ENCODE measurements around the gene ME1. TPM values are rescaled to one million over a fixed set of nuclear protein-coding genes. Genes with fewer than 3 reads are reported as not detected.

The ME1 gene
- total RNA-seq (2014; rRNA removed; shearing (Covaris generic)): not detected in 2 replicates

DNA sequence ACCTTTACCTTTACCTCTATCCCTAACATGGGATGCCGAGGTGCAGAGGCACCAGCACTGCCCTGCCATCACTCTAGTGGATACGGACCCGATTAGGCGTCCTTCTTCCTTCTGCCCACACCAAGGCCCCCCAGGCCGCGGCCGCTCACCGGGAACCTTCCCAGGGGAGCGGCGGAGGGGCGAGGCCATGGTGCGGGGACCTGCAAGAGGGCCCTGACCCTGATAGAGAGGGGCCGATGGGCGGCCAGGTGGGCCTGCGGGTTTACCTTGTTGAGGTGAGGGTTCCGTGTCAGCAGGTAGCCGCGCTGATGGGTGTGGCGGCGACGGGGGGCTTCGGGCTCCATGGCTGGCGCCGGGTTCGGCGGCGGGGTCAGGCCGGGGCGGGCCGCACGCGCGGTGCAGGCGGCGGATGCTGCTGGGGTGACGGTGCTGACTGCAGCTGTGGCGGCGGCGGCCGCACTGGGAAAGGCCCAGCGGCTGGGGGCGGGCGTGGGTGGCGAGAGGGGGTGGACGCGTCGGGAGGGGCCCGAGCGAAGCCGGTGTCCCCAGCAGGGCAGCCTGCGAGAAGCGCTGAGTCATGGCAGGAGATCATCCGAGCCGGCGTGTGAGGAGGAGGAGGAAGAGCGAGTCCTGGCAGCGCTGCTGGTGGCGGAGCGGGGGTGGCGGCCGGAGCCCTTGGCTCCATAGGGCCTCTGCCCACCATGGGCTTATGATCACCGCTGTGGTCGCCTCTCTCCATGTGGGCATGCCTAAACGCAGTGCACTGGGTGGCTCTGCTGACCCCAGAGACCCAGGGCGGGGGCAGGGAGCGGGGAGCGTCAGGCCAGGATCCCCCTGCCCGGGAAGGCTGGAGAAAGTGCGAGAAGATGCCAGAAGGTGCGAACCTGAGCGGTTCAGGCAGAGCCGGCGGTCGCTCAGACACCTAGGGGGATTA is at the start of gene ME1:
TSS of gene ME1 (minus strand) at position 441 of the 934 bp plus-strand sequence. CDS start at position 344, 97 bp downstream.
- H3K27ac ChIP-seq: no peak within 1 kb of the TSS

DNA sequence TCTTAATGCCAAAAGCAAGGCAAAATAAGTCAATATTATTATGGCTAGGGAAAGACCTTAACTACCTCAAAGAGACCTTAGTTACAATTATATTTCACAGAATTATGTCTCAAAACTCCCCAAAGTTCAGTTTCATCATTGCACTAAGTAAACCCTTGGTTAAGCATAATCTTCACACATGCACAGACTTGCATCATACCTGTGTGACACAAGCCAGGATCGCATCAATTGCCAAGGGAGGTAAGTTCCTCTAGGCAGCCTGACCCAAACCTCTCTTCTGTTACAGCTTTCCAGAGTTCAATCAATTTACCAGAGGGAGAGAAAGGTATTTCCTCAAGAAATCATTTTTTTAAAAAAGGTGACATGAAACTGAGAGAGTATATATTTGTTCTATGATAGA is 49.6 kb upstream of the ME1 start:
- Histone ChIP-seq H3K4me1 (no peaks in the 10 kb centered on the region), H3K27me3 (no peaks in the 10 kb centered on the region), H3K36me3 (no peaks in the 10 kb centered on the region), H3K27ac (no peak overlapping the region), H3K4me3 (no peak overlapping the region), H3K9me3 (replicated peaks) (no peaks in the 10 kb centered on the region)
- DNase-seq: no peak

More for the DNA sequence above, at the start of gene ME1:
- no peak for DNase-seq
- Histone ChIP-seq H3K9me3 (replicated peaks) (no peaks in the 10 kb centered on the region), H3K4me3 (no peak within 1 kb of the TSS), H3K27me3 (no peaks in the 10 kb centered on the region), H3K4me1 (no peaks in the 10 kb centered on the region), H3K36me3 (no peaks in the 10 kb centered on the region)

- H3K9me3 ChIP-seq (replicated peaks): no peaks in the 10 kb centered on the region
- H3K4me1 ChIP-seq: no peaks in the 10 kb centered on the region
- no peak overlapping the region for H3K4me3 ChIP-seq
- H3K27me3 ChIP-seq: no peaks in the 10 kb centered on the region
- no peak for DNase-seq
- H3K36me3 ChIP-seq: no peaks in the 10 kb centered on the region
- no peak overlapping the region for H3K27ac ChIP-seq
Measured at GRCh38 chr6:83479389-83479788, 48.5 kb upstream of the ME1 start.

DNA sequence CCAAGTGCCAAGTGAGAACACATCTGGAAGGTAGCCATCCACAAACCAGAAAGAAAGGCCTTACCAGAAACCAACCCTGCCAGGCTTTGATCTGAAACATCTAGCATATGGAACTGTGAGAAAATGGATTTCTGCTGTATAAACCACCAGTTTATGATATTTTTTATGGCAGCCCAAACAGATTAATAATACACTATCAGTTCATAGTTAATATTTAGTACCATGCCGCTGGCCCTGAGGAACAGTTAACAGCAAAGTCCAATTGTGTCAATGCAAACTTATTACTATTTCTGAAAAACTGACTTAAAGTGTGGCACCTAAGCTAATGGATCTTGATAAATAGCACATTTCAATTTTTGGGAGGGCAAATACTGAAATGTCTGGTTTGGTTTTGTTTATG is 46.1 kb upstream of the ME1 start:
- H3K4me1 ChIP-seq: no peaks in the 10 kb centered on the region
- no peak overlapping the region for H3K4me3 ChIP-seq
- no peaks in the 10 kb centered on the region for H3K9me3 ChIP-seq (replicated peaks)
- no peak for DNase-seq
- no peak overlapping the region for H3K27ac ChIP-seq
- H3K36me3 ChIP-seq: no peaks in the 10 kb centered on the region
- no peaks in the 10 kb centered on the region for H3K27me3 ChIP-seq

GRCh38 chr6:83474309-83474708 is 43.5 kb upstream of the ME1 start:
- Histone ChIP-seq H3K27ac (no peak overlapping the region), H3K4me1 (no peaks in the 10 kb centered on the region), H3K4me3 (no peak overlapping the region), H3K27me3 (no peaks in the 10 kb centered on the region), H3K36me3 (no peaks in the 10 kb centered on the region), H3K9me3 (replicated peaks) (no peaks in the 10 kb centered on the region)
- peak in 1 of 2 experiments; percentile 19 for DNase-seq

- Histone ChIP-seq H3K4me3 (no peak overlapping the region), H3K36me3 (no peaks in the 10 kb centered on the region), H3K27ac (no peak overlapping the region), H3K4me1 (no peaks in the 10 kb centered on the region), H3K27me3 (no peaks in the 10 kb centered on the region), H3K9me3 (replicated peaks) (no peaks in the 10 kb centered on the region)
- no peak for DNase-seq
Measured at GRCh38 chr6:83472767-83473166, 41.9 kb upstream of the ME1 start.

GRCh38 chr6:83470587-83470986 is 39.7 kb upstream of the ME1 start:
- Histone ChIP-seq H3K36me3 (no peaks in the 10 kb centered on the region), H3K27ac (no peak overlapping the region), H3K4me3 (no peak overlapping the region), H3K27me3 (no peaks in the 10 kb centered on the region), H3K9me3 (replicated peaks) (no peaks in the 10 kb centered on the region), H3K4me1 (no peaks in the 10 kb centered on the region)
- no peak for DNase-seq

DNA sequence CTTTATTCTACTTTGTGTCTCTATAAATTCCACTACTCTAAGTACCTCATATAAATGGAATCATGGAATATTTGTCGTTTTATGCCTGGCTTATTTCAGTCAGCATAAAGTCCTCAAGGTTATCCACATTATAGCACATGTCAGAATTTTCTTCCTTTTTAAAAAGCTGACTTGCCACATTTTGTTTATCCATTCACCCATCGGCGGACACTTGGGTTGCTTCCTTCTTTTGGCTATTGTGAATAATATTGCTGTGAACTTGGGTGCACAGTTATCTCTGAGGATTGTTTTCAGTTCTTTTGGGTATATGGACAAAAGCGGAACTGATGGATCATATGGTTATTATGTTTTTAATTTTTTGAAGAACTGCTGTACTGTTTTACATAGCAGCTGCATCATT is 39.1 kb upstream of the ME1 start:
- H3K9me3 ChIP-seq (replicated peaks): no peaks in the 10 kb centered on the region
- H3K36me3 ChIP-seq: no peaks in the 10 kb centered on the region
- no peaks in the 10 kb centered on the region for H3K27me3 ChIP-seq
- no peak for DNase-seq
- H3K27ac ChIP-seq: no peak overlapping the region
- H3K4me1 ChIP-seq: no peaks in the 10 kb centered on the region
- no peak overlapping the region for H3K4me3 ChIP-seq

DNA sequence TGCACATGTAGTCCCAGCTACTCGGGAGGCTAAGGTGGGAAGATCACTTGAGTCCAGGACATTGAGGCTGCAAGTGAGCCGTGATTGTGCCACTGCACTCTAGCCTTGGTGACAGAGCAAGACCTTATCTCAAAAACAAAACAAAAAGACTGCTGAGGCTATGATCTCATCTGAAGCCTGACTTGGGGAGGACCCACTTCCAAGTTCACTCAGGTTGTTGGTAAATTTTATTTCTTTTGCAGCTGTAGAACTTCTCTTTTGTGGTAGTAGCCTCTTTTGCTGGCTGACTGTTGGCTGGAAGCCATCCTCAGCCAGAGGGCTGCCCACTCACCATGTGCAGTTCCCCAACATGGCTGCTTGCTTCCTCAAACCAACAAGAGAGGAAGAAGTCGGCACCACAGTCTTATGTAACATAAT is 36.8 kb upstream of the ME1 start:
- no peak overlapping the region for H3K4me3 ChIP-seq
- H3K36me3 ChIP-seq: no peaks in the 10 kb centered on the region
- H3K4me1 ChIP-seq: no peaks in the 10 kb centered on the region
- no peaks in the 10 kb centered on the region for H3K27me3 ChIP-seq
- H3K9me3 ChIP-seq (replicated peaks): no peaks in the 10 kb centered on the region
- no peak for DNase-seq
- no peak overlapping the region for H3K27ac ChIP-seq

- no peaks in the 10 kb centered on the region for H3K27me3 ChIP-seq
- no peak for DNase-seq
- no peaks in the 10 kb centered on the region for H3K36me3 ChIP-seq
- H3K27ac ChIP-seq: no peak overlapping the region
- no peak overlapping the region for H3K4me3 ChIP-seq
- no peaks in the 10 kb centered on the region for H3K4me1 ChIP-seq
- H3K9me3 ChIP-seq (replicated peaks): no peaks in the 10 kb centered on the region
Measured at GRCh38 chr6:83466328-83466727, 35.5 kb upstream of the ME1 start.

GRCh38 chr6:83464381-83465140 is 33.7 kb upstream of the ME1 start:
- no peak for DNase-seq
- Histone ChIP-seq H3K9me3 (replicated peaks) (no peaks in the 10 kb centered on the region), H3K27ac (no peak overlapping the region), H3K4me1 (no peaks in the 10 kb centered on the region), H3K36me3 (no peaks in the 10 kb centered on the region), H3K27me3 (no peaks in the 10 kb centered on the region), H3K4me3 (no peak overlapping the region)

- no peaks in the 10 kb centered on the region for H3K27me3 ChIP-seq
- no peaks in the 10 kb centered on the region for H3K9me3 ChIP-seq (replicated peaks)
- H3K27ac ChIP-seq: no peak overlapping the region
- H3K4me3 ChIP-seq: no peak overlapping the region
- peak in 1 of 2 experiments; percentile 6 for DNase-seq
- H3K36me3 ChIP-seq: no peaks in the 10 kb centered on the region
- H3K4me1 ChIP-seq: no peaks in the 10 kb centered on the region
Measured at GRCh38 chr6:83463886-83464285, 33.0 kb upstream of the ME1 start.

DNA sequence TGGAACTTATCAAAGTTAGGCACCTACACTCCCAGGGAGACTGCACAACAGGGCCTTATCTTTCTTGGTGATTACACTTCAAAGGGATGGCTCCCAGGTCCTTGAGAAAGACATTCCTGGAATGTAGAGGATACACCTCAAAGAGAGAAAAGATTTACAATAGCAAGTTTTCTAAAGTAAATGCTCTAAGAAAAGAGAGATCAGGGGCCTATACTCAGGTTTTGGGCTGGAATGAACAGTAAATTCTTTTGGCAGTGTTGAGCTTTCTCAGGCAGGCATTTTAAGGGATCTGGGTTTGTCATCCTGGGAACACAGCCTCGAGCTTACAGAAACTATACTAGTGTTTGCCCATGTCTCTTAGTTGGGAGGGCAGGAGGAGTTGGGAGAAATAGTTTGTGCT is 31.7 kb upstream of the ME1 start:
- DNase-seq: no peak
- Histone ChIP-seq H3K4me1 (no peaks in the 10 kb centered on the region), H3K4me3 (no peak overlapping the region), H3K9me3 (replicated peaks) (no peaks in the 10 kb centered on the region), H3K27me3 (no peaks in the 10 kb centered on the region), H3K27ac (no peak overlapping the region), H3K36me3 (no peaks in the 10 kb centered on the region)

GRCh38 chr6:83461438-83461837 is 30.6 kb upstream of the ME1 start:
- DNase-seq: no peak
- no peaks in the 10 kb centered on the region for H3K9me3 ChIP-seq (replicated peaks)
- no peak overlapping the region for H3K27ac ChIP-seq
- no peaks in the 10 kb centered on the region for H3K27me3 ChIP-seq
- H3K4me3 ChIP-seq: no peak overlapping the region
- H3K36me3 ChIP-seq: no peaks in the 10 kb centered on the region
- H3K4me1 ChIP-seq: no peaks in the 10 kb centered on the region

GRCh38 chr6:83459663-83460062 is 28.8 kb upstream of the ME1 start:
- DNase-seq: no peak
- Histone ChIP-seq H3K27me3 (no peaks in the 10 kb centered on the region), H3K9me3 (replicated peaks) (no peaks in the 10 kb centered on the region), H3K27ac (no peak overlapping the region), H3K36me3 (no peaks in the 10 kb centered on the region), H3K4me1 (no peaks in the 10 kb centered on the region), H3K4me3 (no peak overlapping the region)

All from SJCRH30 (cell line).